ENCODE results near the gene ATF7. TPM values are rescaled to one million over a fixed set of nuclear protein-coding genes. Genes with fewer than 3 reads are reported as not detected.

Gene ATF7
- total and polyA plus RNA-seq, 5 donors from 2014 or later: 11.6 to 41.0 (median 15.8) TPM

GRCh38 chr12:53589423-53589822 is 36.8 kb downstream of the ATF7 start:
- H3K4me1 ChIP-seq (ENCODE audit: control insufficient read depth, insufficient read depth, low read length, poor library complexity, severe bottlenecking): no peaks in the 10 kb centered on the region
- H3K27ac Mint-ChIP-seq: peak overlapping the region in 1 of 3 donors; percentile 68
- H3K27me3 Mint-ChIP-seq: no peaks in the 10 kb centered on the region
- no peak overlapping the region for H3K27ac ChIP-seq (ENCODE audit: insufficient read depth, low read length, poor library complexity, severe bottlenecking)
- ATAC-seq (ENCODE audit: low read depth in 2 of 2) (no peak), DNase-seq (no peak)
- peaks cover 5% of the 10 kb centered on the region for H3K36me3 Mint-ChIP-seq
- no peaks in the 10 kb centered on the region for H3K9me3 ChIP-seq (ENCODE audit: control insufficient read depth in 2 of 2, low read length in 2 of 2)
- H3K4me3 Mint-ChIP-seq: no peak overlapping the region
- peaks cover 4% of the 10 kb centered on the region for H3K36me3 ChIP-seq (ENCODE audit: control insufficient read depth, insufficient read depth, low read length)
- H3K27me3 ChIP-seq (ENCODE audit: control insufficient read depth, insufficient read depth, low read length): no peaks in the 10 kb centered on the region
- H3K4me1 Mint-ChIP-seq: peaks cover 31 to 44% (median 38%) of the 10 kb centered on the region in 4 donors
- H3K9me3 Mint-ChIP-seq: no peaks in the 10 kb centered on the region
- no peak overlapping the region for H3K4me3 ChIP-seq (ENCODE audit: low read depth, low read length)

- peak overlapping the region in 2 of 3 donors; percentile 26 to 57 for H3K27ac Mint-ChIP-seq
- H3K27me3 Mint-ChIP-seq: no peaks in the 10 kb centered on the region
- peaks cover 33 to 44% (median 38%) of the 10 kb centered on the region in 4 donors for H3K4me1 Mint-ChIP-seq
- Histone ChIP-seq H3K27ac (ENCODE audit: insufficient read depth, low read length, poor library complexity, severe bottlenecking) (no peak overlapping the region), H3K4me3 (ENCODE audit: low read depth, low read length) (no peak overlapping the region), H3K27me3 (ENCODE audit: control insufficient read depth, insufficient read depth, low read length) (no peaks in the 10 kb centered on the region), H3K4me1 (ENCODE audit: control insufficient read depth, insufficient read depth, low read length, poor library complexity, severe bottlenecking) (no peaks in the 10 kb centered on the region), H3K36me3 (ENCODE audit: control insufficient read depth, insufficient read depth, low read length) (peaks cover 4% of the 10 kb centered on the region), H3K9me3 (ENCODE audit: control insufficient read depth in 2 of 2, low read length in 2 of 2) (no peaks in the 10 kb centered on the region)
- ATAC-seq (ENCODE audit: low read depth in 2 of 2) (no peak), DNase-seq (no peak)
- H3K9me3 Mint-ChIP-seq: no peaks in the 10 kb centered on the region
- peaks cover 9% of the 10 kb centered on the region for H3K36me3 Mint-ChIP-seq
- no peak overlapping the region for H3K4me3 Mint-ChIP-seq
Measured at GRCh38 chr12:53588123-53588522, 38.1 kb downstream of the ATF7 start.

GRCh38 chr12:53586745-53587144 is 39.4 kb downstream of the ATF7 start:
- H3K36me3 ChIP-seq (ENCODE audit: control insufficient read depth, insufficient read depth, low read length): peaks cover 4% of the 10 kb centered on the region
- peaks cover 6% of the 10 kb centered on the region for H3K36me3 Mint-ChIP-seq
- H3K9me3 Mint-ChIP-seq: no peaks in the 10 kb centered on the region
- DNase-seq (no peak), ATAC-seq (ENCODE audit: low read depth in 2 of 2) (no peak)
- H3K27me3 Mint-ChIP-seq: no peaks in the 10 kb centered on the region
- no peak overlapping the region for H3K4me3 Mint-ChIP-seq
- no peaks in the 10 kb centered on the region for H3K4me1 ChIP-seq (ENCODE audit: control insufficient read depth, insufficient read depth, low read length, poor library complexity, severe bottlenecking)
- H3K4me3 ChIP-seq (ENCODE audit: low read depth, low read length): no peak overlapping the region
- peak overlapping the region in 1 of 3 donors; percentile 49 for H3K27ac Mint-ChIP-seq
- H3K27me3 ChIP-seq (ENCODE audit: control insufficient read depth, insufficient read depth, low read length): no peaks in the 10 kb centered on the region
- no peak overlapping the region for H3K27ac ChIP-seq (ENCODE audit: insufficient read depth, low read length, poor library complexity, severe bottlenecking)
- H3K4me1 Mint-ChIP-seq: peaks cover 23 to 44% (median 28%) of the 10 kb centered on the region in 4 donors
- H3K9me3 ChIP-seq (ENCODE audit: control insufficient read depth in 2 of 2, low read length in 2 of 2): no peaks in the 10 kb centered on the region

GRCh38 chr12:53585448-53586125 is 40.6 kb downstream of the ATF7 start:
- no peak overlapping the region for H3K27ac ChIP-seq (ENCODE audit: insufficient read depth, low read length, poor library complexity, severe bottlenecking)
- H3K4me1 ChIP-seq (ENCODE audit: control insufficient read depth, insufficient read depth, low read length, poor library complexity, severe bottlenecking): no peaks in the 10 kb centered on the region

GRCh38 chr12:53579545-53579955 is 46.6 kb downstream of the ATF7 start:
- H3K9me3 ChIP-seq (ENCODE audit: control insufficient read depth in 2 of 2, low read length in 2 of 2): no peaks in the 10 kb centered on the region
- H3K9me3 Mint-ChIP-seq: no peaks in the 10 kb centered on the region
- no peak overlapping the region for H3K4me3 Mint-ChIP-seq
- no peaks in the 10 kb centered on the region for H3K4me1 ChIP-seq (ENCODE audit: control insufficient read depth, insufficient read depth, low read length, poor library complexity, severe bottlenecking)
- H3K4me1 Mint-ChIP-seq: peaks cover 14 to 24% (median 19%) of the 10 kb centered on the region in 4 donors
- H3K36me3 ChIP-seq (ENCODE audit: control insufficient read depth, insufficient read depth, low read length): peaks cover 9% of the 10 kb centered on the region
- peak overlapping the region in 1 of 3 donors; percentile 42 for H3K27ac Mint-ChIP-seq
- H3K27me3 Mint-ChIP-seq: no peaks in the 10 kb centered on the region
- H3K4me3 ChIP-seq (ENCODE audit: low read depth, low read length): no peak overlapping the region
- H3K36me3 Mint-ChIP-seq: peaks cover 27% of the 10 kb centered on the region
- ATAC-seq (ENCODE audit: low read depth in 2 of 2): no peak
- no peak overlapping the region for H3K27ac ChIP-seq (ENCODE audit: insufficient read depth, low read length, poor library complexity, severe bottlenecking)
- no peak for DNase-seq
- H3K27me3 ChIP-seq (ENCODE audit: control insufficient read depth, insufficient read depth, low read length): no peaks in the 10 kb centered on the region

More at GRCh38 chr12:53585448-53586125, 40.6 kb downstream of the ATF7 start:
- no peak overlapping the region for H3K4me3 ChIP-seq (ENCODE audit: low read depth, low read length)
- H3K27me3 ChIP-seq (ENCODE audit: control insufficient read depth, insufficient read depth, low read length): no peaks in the 10 kb centered on the region
- H3K36me3 ChIP-seq (ENCODE audit: control insufficient read depth, insufficient read depth, low read length): peaks cover 4% of the 10 kb centered on the region
- DNase-seq (peak in 1 of 3 donors; percentile 11), ATAC-seq (ENCODE audit: low read depth in 2 of 2) (no peak)
- Mint-ChIP-seq H3K4me1 (peaks cover 23 to 39% (median 24%) of the 10 kb centered on the region in 4 donors), H3K36me3 (peaks cover 6% of the 10 kb centered on the region), H3K27me3 (no peaks in the 10 kb centered on the region), H3K9me3 (no peaks in the 10 kb centered on the region), H3K27ac (peak overlapping the region in 1 of 3 donors; percentile 13), H3K4me3 (no peak overlapping the region)
- no peaks in the 10 kb centered on the region for H3K9me3 ChIP-seq (ENCODE audit: control insufficient read depth in 2 of 2, low read length in 2 of 2)

GRCh38 chr12:53578783-53579182 is 47.4 kb downstream of the ATF7 start:
- Mint-ChIP-seq H3K27ac (no peak overlapping the region), H3K4me3 (no peak overlapping the region), H3K4me1 (peaks cover 15 to 32% (median 20%) of the 10 kb centered on the region in 4 donors), H3K36me3 (peaks cover 29% of the 10 kb centered on the region), H3K9me3 (no peaks in the 10 kb centered on the region), H3K27me3 (no peaks in the 10 kb centered on the region)
- H3K36me3 ChIP-seq (ENCODE audit: control insufficient read depth, insufficient read depth, low read length): peaks cover 11% of the 10 kb centered on the region
- no peak overlapping the region for H3K4me3 ChIP-seq (ENCODE audit: low read depth, low read length)
- no peaks in the 10 kb centered on the region for H3K9me3 ChIP-seq (ENCODE audit: control insufficient read depth in 2 of 2, low read length in 2 of 2)
- no peaks in the 10 kb centered on the region for H3K27me3 ChIP-seq (ENCODE audit: control insufficient read depth, insufficient read depth, low read length)
- H3K27ac ChIP-seq (ENCODE audit: insufficient read depth, low read length, poor library complexity, severe bottlenecking): no peak overlapping the region
- ATAC-seq (ENCODE audit: low read depth in 2 of 2): no peak
- no peak for DNase-seq
- no peaks in the 10 kb centered on the region for H3K4me1 ChIP-seq (ENCODE audit: control insufficient read depth, insufficient read depth, low read length, poor library complexity, severe bottlenecking)

- Mint-ChIP-seq H3K36me3 (peaks cover 27% of the 10 kb centered on the region), H3K4me3 (no peak overlapping the region), H3K4me1 (peaks cover 11 to 33% (median 19%) of the 10 kb centered on the region in 4 donors), H3K27me3 (no peaks in the 10 kb centered on the region), H3K27ac (no peak overlapping the region), H3K9me3 (no peaks in the 10 kb centered on the region)
- peaks cover 11% of the 10 kb centered on the region for H3K36me3 ChIP-seq (ENCODE audit: control insufficient read depth, insufficient read depth, low read length)
- H3K4me3 ChIP-seq (ENCODE audit: low read depth, low read length): no peak overlapping the region
- H3K9me3 ChIP-seq (ENCODE audit: control insufficient read depth in 2 of 2, low read length in 2 of 2): no peaks in the 10 kb centered on the region
- no peaks in the 10 kb centered on the region for H3K4me1 ChIP-seq (ENCODE audit: control insufficient read depth, insufficient read depth, low read length, poor library complexity, severe bottlenecking)
- H3K27ac ChIP-seq (ENCODE audit: insufficient read depth, low read length, poor library complexity, severe bottlenecking): no peak overlapping the region
- DNase-seq: peak in 1 of 3 donors; percentile 5
- ATAC-seq (ENCODE audit: low read depth in 2 of 2): no peak
- no peaks in the 10 kb centered on the region for H3K27me3 ChIP-seq (ENCODE audit: control insufficient read depth, insufficient read depth, low read length)
Measured at GRCh38 chr12:53577941-53578352, 48.2 kb downstream of the ATF7 start.
